HG03064 (cell line): Measurements from ENCODE around the gene GRM6.

Source experiments
- ATAC-seq: cut with Tn5 transposase; IDR thresholded peaks from one replicate; pipeline ENCODE4 v1.9.1; 2021; ENCODE audit warnings: low read depth; ENCODE audit not compliant: unreplicated experiment

The GRM6 gene

GRCh38 chr5:178994580-178995340 lies at the start of gene GRM6:
Gene GRM6, minus strand, starts transcription at chr5:178995320. Its CDS starts 376 bp downstream, at chr5:178994944.
- ATAC-seq = no peak

DNA sequence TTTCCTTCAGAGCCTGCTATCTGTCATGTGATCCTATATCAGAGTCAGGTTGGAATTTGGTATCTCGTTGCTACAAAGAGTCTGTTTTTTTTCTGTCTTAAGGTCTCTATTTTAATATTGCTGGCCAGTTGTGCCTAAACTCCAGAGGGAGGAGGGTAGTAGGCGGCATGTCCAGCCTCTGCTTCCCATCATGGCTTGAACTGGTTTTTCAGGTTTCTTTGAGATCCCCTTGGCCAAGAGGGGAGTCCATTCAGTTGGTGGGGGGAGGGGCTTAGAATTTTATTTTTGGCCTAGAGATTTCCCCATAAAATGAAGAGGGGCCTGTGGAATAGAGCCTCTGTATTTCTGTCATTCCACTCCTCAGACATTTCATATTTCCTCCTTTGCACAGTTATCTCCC lies 49.6 kb upstream of the GRM6 start:
- ATAC-seq = no peak

GRCh38 chr5:179033004-179033580 lies 38.0 kb upstream of the GRM6 start:
- ATAC-seq = no peak

- ATAC-seq = peak; percentile 94
These were observed 28.5 kb upstream of the GRM6 start, which contains the start of gene ZNF879 for GRCh38 chr5:179023528-179024189. Gene ZNF879, plus strand, starts transcription at chr5:179023804. Its CDS starts 1,201 bp downstream, at chr5:179025005.

- no peak for ATAC-seq
These were observed 13.5 kb upstream of the GRM6 start for GRCh38 chr5:179008667-179009066.

- ATAC-seq = no peak
These were observed 11.4 kb upstream of the GRM6 start for GRCh38 chr5:179006564-179006963.

- ATAC-seq = no peak
These were observed 3.3 kb upstream of the GRM6 start for GRCh38 chr5:178998441-178998840.

DNA sequence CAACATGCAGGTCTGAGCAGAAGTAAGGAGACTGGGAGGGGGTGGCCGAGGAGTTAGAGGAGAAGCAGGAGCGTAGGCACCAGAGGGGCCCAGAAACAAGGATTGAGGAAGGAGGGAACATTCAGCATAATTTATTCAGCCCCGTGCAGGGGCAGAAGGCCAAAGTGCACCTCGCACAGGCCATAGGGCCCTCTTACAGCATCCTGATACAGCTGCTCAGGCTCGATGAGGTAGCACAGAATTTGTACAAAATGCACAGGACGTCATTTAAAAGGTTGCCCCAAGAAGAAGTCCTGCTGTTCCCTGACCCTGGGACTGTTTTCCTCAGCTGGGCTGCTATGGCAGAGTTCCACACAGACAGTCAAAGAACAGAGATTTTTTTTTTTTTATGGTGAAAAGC lies 2.1 kb upstream of the GRM6 start:
- ATAC-seq = no peak

GRCh38 chr5:178996156-178996555 lies 1.0 kb upstream of the GRM6 start:
- ATAC-seq = no peak

DNA sequence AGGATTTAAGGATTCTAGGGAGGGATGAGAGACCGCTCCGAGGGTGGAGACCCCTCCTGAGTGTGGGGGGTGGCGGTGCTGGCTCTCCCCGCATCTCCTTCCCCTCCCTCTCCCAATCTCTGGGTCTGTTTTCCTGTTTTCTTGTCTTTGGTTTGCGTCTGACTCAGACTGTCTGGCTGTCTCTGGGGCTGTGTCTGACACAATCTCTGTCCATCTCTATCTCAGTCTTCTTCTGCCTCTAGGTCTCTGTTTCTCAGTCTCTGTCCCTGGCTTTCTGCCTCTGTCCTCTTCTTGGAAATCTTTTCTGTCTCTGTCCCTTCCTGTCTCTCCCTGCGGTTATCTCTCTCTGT lies 196 bp upstream of the GRM6 start:
- no peak for ATAC-seq

- ATAC-seq = no peak
These were observed 1.1 kb downstream of the GRM6 start for GRCh38 chr5:178993955-178994579.

- ATAC-seq = no peak
These were observed 1.8 kb downstream of the GRM6 start for GRCh38 chr5:178993236-178993765.

GRCh38 chr5:178992291-178992895 lies 2.7 kb downstream of the GRM6 start:
- ATAC-seq = no peak

DNA sequence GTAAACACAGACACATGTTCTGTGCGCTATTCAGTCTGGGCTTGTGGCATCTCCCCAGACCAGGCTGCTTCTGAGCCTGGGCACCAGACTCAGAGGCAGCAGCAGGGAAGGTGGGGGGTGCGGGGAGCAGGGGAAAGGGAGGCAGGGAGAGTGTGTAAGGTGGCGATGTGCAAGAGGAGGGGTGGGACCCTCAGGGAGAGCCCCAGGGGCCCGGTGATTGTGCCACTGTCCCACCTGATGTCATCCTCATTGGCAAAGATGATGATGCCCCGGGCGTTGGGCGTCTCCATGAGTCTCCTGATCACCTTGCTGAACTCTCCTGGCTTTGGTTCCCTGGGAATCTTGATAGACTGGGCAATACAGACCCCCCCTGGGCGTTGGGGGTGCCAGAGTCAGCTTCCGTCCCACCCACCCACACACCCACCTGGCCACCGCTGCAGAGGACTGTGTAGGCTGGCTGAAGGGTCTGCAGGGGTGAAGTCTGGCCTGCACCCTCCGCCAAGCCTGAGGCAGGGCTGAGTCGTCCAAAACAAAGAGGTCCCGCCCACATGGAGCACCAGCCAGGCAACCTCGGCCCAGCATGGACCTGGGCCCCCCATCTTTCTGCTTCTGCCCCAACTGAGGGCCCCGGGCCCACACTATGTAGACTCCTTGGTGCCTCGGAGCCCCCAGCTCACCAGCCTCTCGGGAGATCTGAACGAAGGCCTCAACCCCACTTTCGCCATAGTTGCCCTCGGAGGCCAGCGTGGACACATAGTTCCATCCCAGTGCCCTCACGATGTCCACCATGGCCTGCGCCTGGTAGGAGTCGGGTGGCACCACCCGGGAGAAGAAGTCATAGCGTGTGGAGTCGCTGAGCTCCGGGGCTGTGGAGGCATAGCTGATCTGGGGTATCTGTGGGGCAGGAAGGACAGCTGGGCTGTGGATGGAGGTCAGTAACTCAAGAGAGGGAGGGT lies 3.7 kb downstream of the GRM6 start:
- no peak for ATAC-seq

- ATAC-seq = no peak
These were observed 4.6 kb downstream of the GRM6 start for GRCh38 chr5:178990491-178990890.

GRCh38 chr5:178989311-178989710 lies 5.8 kb downstream of the GRM6 start:
- no peak for ATAC-seq

DNA sequence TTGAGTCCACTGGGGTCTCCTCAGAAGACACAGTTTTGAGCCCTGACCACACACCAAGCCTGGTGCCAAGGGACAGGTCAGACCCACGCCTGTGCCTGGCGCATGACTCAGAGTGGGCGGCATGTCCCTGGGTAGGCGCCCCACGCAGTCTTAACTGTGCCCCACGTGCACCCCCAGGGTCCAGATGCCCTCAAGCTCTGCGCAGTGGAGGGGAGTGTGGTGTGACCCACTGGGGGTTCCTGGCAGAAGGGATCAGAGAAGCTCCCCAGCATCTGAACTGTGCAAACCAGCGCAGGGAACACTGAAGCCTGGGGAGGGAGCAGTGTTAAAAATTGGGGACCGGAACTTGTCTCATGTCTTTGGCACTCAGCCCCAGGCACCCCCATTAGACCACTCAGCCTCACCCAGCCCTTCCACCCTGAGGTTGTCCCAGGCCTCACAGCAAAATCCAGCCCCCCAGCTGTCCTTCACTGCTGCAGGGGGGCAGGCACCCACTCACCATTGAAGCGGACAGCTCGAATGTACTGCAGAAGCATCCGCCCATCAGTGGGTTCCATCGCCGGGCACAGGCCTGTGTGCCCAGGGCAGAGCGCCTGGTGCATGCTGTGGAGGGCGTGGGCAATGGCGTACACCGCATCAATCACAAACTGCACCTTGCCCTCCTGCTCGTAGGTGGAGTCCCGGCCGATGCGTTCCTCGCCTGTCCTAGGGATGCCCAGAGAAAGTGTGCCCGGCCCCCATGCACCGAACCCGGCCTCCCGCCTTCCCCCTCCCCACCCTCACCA lies 6.5 kb downstream of the GRM6 start:
- ATAC-seq = no peak

DNA sequence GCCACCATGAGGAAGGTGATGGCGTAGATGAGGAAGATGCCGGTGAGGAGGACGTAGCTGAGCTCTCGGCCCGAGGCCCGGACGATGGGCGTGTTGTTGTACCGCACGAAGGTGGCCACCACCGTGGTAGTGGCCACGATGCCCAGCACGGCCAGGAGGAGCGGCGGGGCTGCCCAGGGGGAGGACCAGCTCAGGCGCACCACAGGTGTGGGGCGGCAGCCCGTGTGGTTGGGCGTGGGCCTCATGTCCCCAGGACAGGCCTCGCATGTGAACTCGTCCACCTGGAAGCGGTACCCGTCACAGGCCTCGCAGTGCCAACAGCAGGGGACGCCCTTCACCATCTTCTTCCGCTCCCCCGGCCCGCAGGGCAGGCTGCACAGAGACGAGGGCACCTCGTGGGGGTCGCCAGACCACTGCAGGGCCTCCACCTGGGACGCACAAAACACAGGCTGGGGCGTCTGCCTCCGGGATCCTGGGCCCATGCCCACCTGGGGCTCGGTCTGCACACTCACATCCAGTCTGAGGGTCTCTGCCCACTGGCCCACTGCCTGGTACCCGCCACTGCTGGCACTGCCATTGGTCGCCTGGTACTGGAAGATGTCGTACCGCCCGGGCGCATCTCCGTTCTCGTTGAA lies 8.7 kb downstream of the GRM6 start:
- no peak for ATAC-seq
